GM19438 (cell line): Measurements from ENCODE around the gene ACOX3.
"Not testable (repeated sequence)": the region's sequence is repeated elsewhere in the genome, so short reads cannot be mapped to it uniquely, and the experiment has no call there.

Source experiments
- ATAC-seq: cut with Tn5 transposase; IDR thresholded peaks from one replicate; pipeline ENCODE4 v1.9.1; 2021; ENCODE audit warnings: low read depth; ENCODE audit not compliant: unreplicated experiment

Gene ACOX3

DNA sequence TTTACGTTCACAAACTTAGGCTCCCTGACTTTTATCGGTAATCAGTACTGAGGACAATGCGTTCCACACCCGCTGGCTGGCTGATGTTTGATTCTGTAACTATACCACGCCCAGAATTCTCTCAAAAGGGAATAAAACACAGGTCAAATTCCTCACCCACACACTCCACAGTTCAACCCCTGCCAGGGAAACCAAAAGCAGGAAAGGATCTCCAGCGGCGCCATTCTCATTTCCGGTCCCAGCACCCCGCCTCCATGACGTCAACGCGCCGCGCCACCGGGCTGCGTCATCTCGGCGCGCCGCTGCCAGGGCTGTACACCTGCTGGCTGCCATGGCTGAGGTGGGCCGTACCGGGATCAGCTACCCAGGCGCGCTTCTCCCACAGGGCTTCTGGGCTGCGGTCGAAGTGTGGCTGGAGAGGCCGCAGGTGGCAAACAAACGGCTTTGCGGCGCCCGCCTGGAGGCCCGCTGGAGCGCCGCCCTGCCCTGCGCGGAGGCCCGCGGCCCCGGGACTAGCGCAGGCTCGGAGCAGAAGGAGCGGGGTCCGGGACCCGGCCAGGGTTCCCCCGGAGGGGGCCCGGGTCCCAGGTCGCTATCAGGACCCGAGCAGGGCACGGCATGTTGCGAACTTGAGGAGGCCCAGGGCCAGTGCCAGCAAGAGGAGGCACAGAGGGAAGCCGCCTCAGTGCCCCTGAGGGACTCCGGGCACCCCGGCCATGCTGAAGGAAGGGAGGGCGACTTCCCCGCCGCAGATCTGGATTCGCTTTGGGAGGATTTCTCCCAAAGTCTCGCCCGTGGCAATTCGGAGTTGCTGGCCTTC, at the start of gene ACOX3, which contains the start of gene TRMT44:
Gene ACOX3, minus strand, starts transcription at position 232 of the 820 bp plus-strand sequence. CDS start 24,202 bp downstream, outside the sequence.
Gene TRMT44, plus strand, starts transcription at position 286 of the 820 bp plus-strand sequence. Its CDS starts 46 bp downstream, at position 332.
- ATAC-seq: peak; percentile 79

DNA sequence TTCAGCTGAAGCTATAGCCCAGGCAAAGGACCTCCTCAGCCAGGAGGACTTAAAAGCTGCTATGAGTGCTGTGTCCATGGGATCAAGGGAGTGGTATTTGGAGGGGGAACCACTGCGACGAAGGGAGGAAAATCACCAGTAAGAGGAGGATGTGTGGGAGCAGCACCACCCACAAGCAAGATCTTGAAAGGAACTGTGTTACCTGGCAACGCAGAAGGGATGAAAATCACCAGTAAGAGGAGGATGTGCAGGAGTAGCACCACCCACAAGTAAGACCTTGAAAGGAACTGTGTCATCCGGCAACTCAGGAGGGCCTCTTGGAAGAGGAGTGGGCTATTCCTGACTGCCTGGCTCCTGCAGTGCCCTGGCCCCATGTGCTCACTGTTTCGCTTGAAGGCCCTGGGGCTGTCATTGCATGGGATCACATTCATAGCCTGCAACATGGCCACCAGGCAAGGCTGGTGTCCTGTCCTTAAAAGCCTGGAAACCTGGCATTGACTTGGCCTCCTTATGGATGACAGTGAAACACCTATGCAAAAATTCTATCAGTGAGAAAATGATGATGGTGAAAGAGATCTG, 48.4 kb upstream of the ACOX3 start:
- no peak for ATAC-seq

DNA sequence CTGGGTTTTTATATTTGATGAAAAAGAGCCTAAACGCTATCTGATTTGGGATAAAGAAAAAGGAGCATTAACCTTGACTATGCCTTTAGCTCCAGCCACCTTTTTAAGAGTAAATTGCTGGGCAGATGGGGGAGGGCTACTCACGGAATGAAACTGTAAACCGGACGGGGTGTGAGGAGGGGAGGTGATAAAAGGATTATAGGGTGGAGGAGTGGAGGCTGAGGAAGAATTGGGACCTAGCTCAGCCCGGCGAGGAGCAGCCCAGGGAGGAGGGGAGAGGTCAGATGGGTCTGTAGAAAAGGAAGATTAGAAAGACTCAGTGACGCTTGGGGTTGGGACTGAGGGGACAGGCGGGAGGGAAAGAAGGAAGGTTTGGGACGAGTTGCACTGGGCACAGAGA, 46.1 kb upstream of the ACOX3 start:
- ATAC-seq: not testable (repeated sequence)

- ATAC-seq: no peak
Observed at GRCh38 chr4:8480221-8480620, 39.7 kb upstream of the ACOX3 start.

- no peak for ATAC-seq
Observed at GRCh38 chr4:8478801-8479744, 38.5 kb upstream of the ACOX3 start.

DNA sequence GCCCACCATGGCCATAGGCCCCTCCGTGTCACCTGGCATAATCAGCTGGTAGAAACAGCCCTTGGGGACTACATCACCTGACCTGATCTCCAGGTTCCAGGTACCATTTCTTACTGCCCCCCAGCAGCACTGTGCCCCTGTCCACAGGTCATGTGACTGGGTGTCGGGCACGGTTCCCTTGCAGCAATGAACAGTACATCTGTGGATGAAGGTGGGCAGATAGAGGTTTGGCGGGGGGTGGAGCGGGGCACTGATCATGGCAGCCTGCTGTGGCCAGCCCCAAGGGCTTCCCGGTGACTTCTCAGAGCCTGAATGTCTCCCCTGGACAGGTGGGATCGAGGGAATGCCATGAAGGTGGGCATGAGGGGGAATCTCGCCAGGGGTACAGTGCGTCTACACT, 37.8 kb upstream of the ACOX3 start:
- ATAC-seq: no peak

- no peak for ATAC-seq
Observed at GRCh38 chr4:8477676-8478075, 37.2 kb upstream of the ACOX3 start.

DNA sequence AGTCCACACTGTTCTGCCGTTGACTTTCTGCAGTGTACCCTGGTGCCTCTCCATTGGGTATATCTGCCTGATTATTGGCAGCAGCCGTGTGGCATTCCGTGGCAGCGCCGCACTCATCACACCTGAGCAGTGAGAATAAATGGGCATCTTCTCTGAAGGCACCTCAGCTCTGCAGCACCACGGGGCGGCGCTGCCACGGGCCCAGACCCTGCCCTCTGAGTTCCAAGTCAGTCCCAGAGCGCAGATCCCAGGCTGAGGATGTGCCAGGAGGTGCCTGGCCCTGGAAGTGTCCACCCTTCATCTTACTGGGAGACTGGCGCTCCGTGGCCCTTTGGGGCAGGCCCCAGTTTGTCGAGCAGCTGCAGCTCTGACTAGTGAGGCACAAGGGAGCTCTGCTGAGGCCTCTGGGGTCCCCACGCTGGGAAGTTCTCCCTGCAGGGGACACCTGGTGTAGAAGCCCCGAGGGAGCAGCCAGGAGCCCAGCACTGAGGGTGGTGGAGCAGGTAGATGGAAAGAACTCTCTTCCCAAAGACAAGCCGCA, 36.6 kb upstream of the ACOX3 start:
- ATAC-seq: no peak

GRCh38 chr4:8475751-8476575, 35.4 kb upstream of the ACOX3 start:
- ATAC-seq: no peak

- no peak for ATAC-seq
Observed at GRCh38 chr4:8474856-8475255, 34.3 kb upstream of the ACOX3 start.

DNA sequence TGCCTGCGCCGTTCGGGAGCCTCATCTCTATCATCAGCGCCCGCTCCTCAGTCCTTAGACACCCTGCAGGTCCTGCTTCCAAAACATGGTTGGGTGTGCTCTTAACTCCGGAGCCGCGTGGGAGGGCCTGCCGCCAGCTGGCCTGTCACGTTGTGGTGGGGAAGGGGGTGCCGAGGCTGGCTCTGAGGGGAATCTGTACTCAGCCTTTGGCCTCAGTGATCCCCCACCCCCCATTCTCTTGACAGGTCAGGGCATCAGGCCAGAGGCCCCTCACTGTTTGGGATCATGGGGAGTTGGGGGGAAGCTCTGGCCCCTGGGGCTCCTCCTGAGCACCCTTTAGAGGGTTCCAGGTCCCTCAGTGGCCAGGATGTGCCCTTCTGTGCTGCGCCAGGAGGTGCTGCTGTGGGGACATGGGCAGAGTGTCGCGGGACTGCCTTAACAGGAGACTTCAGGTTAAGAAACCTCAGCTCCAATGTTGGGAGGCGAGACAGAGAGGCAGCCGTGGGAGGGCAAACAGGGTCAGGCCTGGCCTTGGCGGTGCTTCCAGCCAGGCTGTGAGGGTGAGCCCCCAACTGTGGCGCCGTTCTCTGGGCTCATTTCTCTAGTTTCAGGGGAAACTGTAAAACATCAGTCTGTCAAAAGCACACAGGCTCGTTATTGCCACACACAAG, 33.5 kb upstream of the ACOX3 start:
- ATAC-seq: no peak

DNA sequence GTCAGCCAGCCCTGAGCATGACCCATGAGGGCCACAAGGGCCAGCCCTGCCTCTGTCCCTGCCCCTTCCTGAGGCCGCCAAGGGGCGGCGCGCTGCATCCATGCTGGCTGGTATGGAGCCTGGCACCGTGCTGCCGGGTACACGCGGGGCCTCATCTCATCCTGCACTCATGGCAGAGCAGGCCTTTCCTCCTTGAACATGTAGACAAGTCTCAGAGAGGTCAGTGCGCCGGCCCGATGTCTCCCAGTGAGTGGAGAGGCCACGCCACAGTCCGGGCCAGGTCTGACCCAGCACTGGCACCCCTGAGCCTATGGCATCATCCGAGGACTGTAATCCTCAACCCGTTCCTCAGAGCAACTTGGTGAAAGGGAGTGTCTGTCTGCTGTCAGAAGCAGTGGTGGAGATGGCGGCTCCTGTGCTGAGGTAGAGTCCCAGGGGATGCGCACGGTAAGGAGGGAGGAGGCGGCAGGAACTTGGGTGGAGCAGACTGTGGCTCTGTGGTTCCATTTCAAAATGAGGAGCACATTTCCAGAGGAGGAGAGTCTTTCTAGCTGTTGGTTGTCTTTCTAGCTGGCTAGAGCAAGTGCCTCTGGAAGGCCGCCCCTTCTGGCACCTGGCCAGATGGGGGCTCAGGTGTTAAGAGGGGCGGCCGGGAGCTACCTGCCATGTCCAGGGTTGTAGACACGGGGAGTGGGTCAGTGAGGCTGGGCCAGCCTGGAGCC, 32.8 kb upstream of the ACOX3 start:
- ATAC-seq: no peak

- no peak for ATAC-seq
Observed at GRCh38 chr4:8472689-8473197, 32.2 kb upstream of the ACOX3 start.

GRCh38 chr4:8472158-8472688, 31.7 kb upstream of the ACOX3 start:
- no peak for ATAC-seq

- no peak for ATAC-seq
Observed at GRCh38 chr4:8471211-8471875, 30.8 kb upstream of the ACOX3 start.

- no peak for ATAC-seq
Observed at GRCh38 chr4:8470451-8471024, 30.0 kb upstream of the ACOX3 start.

- ATAC-seq: no peak
Observed at GRCh38 chr4:8469550-8469949, 29.0 kb upstream of the ACOX3 start.
